ENCODE results near the gene PPP2R2D. TPM values are rescaled to one million over a fixed set of nuclear protein-coding genes. Genes with fewer than 3 reads are reported as not detected.
"Not testable (repeated sequence)": the region's sequence is repeated elsewhere in the genome, so short reads cannot be mapped to it uniquely, and the experiment has no call there.

PPP2R2D gene
- polyA plus RNA-seq, 4 donors = 38.5 to 49.8 (median 44.9) TPM

DNA sequence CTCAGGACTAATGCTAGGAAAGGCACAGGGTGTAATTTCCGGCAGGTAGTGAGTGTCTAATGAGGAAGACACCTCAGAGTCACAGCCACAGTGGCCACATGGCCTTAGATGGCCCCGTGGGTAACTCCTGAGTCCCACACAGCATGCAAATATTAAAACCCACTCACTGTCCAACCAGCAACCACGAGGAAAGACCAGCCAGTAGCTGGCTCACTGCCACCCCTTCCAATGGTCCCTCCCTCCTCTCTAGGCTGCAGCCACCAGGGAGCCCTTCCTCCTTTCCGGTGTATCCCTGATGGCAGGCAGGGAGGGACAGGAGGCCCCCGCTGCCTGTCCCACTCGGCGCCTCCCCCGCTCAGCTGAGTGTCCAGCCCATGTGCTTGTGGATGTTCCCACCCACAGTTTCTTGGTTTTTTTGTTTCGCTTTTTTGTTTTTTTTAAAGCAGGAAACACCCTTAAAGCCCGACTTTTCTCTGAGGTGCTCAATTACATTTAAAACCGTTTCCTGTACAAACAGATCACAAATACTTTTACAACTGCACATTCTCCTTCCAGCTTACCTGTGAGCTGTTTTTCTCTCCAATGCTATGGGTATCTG lies 71.8 kb downstream of the PPP2R2D start:
- peak in 1 of 4 donors; percentile 54 for DNase-seq (ENCODE audit: low read depth in 4 of 4, low spot score in 3 of 4)

DNA sequence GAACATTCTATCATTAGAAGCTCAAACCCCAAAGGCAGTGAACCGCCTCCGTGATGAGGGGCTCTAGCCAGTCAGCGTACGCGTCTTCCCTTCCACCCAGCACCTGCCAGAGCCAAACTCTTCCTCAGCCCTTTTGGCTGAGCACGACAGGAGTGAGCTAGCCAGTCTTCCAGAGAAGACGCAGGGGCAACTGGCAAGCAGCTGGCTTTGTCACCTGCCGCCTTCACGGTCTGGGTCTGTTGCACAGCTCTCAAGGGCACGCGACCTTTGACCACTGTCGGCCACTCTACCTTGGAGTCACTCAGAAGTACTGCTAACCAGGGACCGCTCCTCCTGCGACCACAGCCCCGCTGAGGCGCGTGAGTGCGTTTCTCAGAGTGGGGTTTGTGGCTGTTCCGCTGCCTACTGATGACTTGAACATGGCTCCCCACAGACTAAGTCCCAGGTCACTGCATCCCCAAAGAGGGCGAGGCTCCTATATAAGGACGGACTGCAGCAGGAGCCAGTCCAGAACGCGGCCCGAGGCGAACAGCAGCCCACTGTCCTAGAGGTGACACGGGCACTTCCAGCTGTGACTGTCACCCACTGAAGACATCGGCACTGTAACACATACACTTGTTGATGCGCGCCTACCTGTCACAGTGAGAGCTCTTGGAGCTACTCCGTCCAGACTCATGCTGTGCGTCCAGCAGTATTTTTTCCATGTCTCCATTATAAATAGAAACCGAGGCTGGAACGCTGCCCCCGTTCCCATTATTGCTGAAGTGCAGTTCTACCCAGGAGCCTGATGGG lies 72.5 kb downstream of the PPP2R2D start:
- no peak for DNase-seq (ENCODE audit: low read depth in 4 of 4, low spot score in 3 of 4)

DNA sequence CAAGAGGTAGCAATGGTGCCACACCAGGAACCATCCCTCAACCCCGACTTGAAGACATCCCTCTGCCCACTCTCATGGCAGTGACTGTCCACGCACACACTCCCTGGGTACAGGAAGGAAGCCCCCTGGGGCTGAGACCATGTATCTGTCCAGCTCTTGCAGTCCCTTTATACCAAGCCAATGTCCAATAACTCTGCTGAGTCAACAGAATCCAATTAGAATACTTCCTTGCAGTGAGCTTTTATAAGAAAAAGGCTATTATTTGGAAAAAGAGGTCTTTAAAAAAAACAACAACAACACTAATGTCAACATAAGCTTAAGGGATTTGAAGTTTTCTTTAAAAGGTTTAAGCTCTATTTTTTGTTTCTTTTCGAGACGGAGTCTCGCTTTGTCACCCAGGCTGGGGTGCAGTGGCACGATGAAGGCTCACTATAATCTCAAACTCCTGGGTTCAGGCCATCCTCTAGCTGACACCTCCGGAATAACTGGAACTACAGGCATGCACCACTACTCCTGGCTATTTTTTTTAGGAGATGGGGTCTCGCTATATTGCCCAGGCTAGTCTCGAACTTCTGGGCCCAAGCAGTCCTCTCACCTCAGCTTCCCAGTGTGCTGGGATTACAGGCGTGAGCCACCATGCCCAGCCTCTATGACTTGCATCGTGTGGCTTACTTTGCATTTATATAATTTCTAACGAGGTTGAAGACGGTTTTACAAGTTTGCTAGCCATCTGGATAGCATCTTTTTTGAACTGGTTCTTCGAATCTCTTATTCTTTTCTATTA lies 73.4 kb downstream of the PPP2R2D start:
- DNase-seq (ENCODE audit: low read depth in 4 of 4, low spot score in 3 of 4) = no peak

DNA sequence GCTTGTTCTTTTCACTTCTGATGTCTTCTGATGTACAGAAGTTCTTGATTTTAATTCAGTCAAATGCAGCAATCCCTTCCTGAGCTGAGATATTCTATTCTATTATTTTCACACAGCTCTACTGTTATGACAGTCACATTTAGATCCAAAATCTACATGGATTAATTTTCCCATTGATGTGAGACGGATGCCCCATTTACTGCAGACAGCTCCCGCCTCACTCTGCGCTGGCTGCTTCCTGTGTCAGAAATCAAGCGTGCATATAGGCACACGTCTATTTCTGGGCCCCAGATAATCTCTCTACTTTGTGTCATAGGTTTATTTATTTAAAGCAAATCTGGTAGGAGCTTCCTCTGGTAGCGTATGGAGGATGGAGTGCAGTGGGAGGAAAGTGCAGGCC lies 74.2 kb downstream of the PPP2R2D start:
- DNase-seq (ENCODE audit: low read depth in 4 of 4, low spot score in 3 of 4) = no peak

DNA sequence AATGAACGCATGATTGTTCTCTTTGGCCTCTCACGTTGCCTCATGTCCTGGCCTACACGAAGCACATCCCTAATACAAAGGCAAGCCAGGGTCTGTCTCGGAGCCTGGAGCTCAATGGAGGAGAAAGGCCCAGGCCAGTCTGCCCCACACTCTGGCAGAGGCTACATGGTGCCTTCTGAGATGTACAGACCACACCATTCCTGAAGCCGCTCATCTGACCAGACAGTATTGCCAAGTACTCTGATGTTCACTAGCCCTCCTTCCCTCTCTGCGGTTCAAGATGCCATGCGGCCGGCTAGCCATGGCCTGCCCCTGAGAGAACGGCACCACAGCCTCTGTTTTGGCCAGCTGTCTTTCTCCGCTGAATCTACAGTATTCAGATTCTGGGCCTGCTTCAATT lies 75.0 kb downstream of the PPP2R2D start:
- no peak for DNase-seq (ENCODE audit: low read depth in 4 of 4, low spot score in 3 of 4)

DNA sequence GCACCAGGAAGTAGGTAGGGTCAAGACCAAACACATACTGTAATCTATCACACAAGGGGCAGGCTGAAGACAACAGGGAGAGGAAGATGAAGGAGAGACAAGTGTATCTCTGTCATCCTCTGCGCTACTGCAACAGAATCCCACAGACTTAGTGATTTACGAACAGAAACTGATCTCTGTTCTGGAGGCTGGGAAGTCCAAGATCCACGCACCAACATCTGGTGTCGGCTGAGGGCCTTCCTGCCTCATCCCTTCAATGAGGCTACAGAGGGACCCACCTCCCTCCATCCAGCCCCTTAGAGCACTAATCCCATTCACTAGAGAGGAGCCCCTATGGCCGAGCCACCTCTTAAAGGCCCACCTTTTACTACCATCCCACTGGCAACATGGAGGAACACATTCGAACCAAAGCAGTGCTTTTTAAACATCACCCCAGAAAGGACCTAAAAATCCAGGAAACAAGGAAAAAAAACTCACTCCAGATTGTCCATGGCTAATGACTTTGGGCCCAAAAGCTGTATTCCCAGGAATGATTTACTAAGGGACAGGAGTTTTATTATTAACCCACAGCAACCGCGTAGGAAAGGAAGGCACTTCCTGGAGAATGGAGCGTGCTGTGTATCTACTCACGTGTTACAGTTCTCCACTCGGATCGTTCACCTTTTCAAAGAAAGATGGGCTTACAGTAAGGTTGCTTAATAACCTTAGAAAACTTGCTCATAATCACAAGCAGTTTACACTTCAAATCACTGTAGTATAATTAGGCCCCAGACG lies 76.7 kb downstream of the PPP2R2D start:
- no peak for DNase-seq (ENCODE audit: low read depth in 4 of 4, low spot score in 3 of 4)

DNA sequence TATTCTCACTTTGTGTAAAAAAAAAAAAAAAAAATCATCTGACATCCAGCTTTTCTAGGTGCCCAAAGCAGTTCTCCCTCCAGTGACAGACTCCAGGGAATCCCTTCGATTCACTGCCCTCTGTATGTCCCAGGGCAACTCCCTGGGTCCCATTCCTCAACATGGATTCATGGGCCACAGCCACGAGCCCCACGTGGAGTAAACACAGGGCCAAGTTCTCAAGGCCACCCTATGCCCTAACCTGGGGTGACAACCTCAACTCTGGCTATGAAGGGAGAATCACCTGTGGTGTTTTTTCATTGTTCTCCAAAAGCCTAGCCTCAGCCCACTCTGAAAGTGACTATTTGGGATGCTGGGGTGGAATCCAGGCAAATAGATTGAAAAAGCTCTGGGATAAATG lies 77.6 kb downstream of the PPP2R2D start:
- no peak for DNase-seq (ENCODE audit: low read depth in 4 of 4, low spot score in 3 of 4)

DNA sequence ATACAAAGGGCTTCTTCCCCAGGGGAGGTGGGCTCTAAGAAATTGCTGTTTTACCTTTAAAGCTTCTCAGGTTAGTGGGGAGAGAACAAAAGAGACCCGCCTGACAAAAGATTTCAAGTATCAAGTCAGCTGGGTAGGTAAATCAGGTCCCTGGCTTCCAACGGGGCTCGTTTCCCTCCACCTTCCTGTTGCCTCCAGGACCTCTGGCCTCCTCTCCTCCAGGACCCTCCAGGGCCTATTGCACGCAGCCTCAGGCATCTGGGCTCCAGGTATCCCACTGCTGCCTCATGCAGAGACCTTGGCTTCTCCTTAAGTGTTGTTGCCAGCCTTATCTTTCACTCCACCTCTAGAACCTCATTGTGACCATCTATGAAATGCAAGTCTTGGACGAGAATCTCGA lies 78.0 kb downstream of the PPP2R2D start:
- no peak for DNase-seq (ENCODE audit: low read depth in 4 of 4, low spot score in 3 of 4)

DNA sequence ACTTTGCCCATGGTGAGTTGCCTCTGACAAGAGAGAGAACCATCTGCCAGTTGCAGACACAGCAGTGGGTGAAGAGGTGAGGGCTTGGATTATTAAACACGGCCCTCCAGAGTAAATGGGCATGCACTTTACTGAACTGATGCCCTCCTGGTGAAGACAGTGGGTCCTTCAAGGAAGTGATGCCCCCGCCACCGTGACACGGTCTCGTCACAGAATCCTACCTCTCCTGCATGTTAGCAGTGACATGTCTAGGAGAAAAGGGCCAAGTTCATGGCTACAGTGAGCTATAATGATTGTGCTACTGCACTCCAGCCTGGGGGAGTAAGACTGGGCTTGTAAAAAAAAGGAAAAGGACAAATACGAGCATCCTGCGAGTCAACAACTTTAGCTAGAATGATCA lies 78.5 kb downstream of the PPP2R2D start:
- DNase-seq (ENCODE audit: low read depth in 4 of 4, low spot score in 3 of 4) = no peak

DNA sequence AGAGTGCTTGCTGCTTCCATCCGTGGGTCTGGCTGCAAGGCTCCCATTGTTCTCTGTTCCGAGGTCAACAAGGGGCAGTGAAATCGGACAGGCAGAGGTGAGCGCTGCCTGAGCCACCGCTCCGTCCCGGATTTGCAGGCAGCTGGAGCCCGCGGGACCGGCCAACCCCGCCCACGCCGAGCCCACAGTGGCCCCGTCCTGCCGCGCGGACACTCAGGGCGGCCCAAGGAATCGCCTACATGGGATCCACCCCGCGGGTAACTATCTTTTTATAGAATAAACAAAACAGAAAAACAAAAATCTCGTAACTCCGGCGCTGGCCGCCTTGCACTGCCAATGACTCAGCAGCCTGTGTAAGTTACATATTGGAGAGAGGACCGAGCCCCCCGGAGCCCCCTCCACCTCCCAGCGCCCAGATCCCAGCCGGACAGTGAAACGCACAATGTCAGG lies 79.0 kb downstream of the PPP2R2D start:
- no peak for DNase-seq (ENCODE audit: low read depth in 4 of 4, low spot score in 3 of 4)

DNA sequence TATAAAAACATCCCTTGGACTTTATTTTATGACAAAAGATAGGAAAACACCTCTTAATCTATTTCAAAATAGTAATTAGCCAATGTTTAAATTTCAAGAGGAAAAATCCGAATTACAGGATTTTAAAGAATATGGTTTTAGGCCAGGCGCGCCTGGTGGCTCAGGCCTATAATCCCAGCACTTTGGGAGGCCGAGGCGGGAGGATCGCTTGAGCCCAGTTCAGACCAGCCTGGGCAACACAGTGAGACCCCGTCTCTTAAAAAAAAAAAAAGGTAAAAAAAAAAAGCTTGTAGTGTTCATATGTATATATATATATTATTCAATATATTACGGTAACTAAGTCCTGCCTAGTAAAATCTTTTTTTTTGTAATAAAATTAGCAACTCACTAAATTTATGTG lies 79.5 kb downstream of the PPP2R2D start:
- DNase-seq (ENCODE audit: low read depth in 4 of 4, low spot score in 3 of 4) = no peak

DNA sequence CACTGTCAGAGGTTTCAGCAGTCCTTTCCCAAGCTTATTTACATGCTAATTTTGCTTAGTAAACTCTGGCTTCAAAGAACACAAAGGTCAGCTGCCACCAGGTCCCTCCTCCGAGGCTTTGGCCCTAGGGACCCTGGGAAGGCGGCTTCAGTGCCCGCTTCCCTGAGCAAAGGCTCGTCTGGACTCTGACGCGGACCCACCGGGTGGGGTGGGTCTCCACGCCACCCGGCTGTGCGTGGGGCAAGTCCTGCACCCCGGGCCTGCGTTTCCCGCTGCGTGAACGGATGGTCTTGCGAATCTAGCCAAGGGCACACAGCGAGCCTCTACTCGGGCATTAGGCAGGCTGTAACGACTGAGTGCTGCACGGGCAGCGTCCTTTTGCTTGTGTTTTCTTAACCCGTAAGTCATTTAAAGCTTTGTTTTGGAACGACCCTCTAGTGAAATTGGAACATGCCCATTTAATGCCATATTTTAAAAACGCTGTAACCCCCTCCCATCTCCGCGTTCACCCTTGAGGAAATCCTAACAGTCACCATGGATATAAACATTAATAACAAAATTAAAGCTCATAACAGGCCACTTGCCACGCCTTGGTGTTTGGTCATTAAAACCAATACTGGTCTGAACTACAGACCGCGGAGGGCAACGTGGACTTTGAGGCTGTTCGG lies 80.1 kb downstream of the PPP2R2D start:
- DNase-seq (ENCODE audit: low read depth in 4 of 4, low spot score in 3 of 4) = no peak

DNA sequence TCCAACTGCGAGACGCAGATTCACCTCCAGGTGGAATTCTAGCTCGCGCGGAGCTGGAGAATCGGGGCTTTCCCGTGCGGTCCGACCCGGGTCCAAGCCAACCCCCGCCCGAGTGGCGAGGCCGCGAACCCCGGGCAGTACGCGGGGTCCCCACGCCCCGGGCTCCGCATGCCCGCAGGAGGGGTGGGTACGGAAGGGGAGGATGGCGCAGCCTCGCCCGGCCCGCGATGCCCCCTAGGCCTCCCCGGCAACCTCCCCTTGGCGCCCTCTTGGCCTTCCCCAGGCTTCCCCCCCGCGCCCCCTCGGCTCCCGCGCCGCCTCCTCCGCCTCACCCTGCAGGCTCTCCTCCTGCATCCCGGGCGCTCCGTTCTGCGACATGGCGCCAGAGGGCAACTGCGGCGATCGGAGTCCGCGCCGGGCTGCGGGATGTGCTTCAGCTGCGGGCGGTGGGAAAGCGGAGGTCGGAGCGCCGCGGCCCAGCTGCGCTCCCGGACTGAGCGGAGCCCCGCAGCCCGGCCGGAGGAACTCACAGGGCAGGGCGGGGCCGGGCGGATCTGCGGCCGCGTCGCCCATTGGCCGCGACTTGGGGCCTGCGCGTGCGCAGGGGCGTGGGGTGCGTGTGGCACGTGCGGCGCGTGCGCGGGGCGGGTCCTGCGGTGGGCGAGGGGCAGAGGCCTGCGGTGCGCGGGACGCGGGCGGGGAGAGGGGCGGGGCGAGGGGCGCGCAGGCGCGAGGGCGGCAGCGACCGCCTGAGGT lies 80.8 kb downstream of the PPP2R2D start, which contains the start of gene BNIP3:
Gene BNIP3, minus strand, starts transcription at position 495 of the 756 bp plus-strand sequence. Its CDS starts 117 bp downstream, at position 378.
- peak; percentile 81 to 87 (median 86) for DNase-seq (ENCODE audit: low read depth in 4 of 4, low spot score in 3 of 4)

DNA sequence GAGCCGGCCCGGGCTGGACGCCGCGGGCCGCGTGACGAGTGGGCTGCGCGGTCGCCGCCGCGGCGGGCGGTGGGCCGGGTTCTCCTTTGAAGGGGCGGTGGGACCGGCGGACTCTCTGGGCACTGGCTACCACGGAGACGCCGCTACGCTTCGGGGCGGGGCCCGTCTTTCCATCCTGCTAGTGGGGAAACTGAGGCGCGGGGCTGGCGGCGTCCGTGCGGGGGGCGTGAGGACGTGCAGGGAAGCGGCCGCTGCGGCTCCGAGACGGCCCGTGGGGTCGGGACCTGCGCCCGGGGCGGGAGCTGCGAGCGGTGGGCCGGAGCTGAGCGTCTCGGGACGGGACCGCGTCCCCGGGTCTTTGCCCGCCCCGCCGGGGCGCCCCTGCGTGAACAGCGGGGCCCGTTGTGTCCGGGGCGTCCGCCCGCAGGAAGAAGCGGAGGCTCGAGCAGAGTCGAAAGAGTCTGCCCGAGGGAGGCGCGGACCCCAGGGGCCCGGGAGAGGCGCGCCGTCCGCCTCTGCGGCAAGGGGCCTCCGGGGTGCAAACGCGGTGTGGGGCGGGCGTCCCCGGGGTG lies 81.5 kb downstream of the PPP2R2D start:
- DNase-seq (ENCODE audit: low read depth in 4 of 4, low spot score in 3 of 4) = no peak

DNA sequence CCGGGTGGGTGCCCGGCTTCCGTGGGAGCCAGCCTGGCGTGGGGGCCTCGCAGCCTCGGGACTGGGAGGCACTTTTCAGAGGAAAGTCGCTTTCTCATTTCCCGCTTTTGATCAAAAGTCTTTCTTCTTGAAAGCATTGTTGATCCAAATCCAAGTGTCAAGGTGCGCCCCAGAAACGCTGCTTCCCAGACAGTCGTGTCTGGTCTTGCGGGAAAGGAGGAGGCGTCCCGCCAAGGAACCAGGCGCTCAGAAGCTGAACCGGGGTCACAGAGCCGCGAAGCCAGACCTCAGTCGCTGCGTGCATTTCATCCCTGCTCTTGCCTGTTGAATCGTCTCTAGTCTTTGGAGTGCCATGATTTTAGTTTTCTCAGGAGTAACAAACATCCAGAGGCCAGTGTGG lies 82.0 kb downstream of the PPP2R2D start:
- DNase-seq (ENCODE audit: low read depth in 4 of 4, low spot score in 3 of 4) = no peak

DNA sequence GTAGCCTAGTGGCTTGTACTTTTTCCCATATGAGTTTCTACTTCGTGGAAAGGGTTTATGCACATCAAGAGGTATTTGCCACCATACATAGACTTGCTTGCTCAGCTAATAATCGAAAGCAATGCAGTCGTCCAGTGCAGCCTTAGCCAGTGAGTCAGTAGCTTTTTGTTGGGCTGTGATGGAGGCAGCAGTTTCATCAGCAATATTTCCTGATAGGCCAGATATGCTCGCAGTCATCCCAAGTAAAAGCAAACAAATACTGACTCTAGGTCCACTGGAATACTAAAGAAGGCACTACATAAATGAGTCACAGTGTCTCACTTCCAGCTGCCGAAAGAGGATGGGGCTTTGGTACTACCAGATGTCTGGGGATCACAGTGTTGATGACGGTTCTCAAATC lies 83.0 kb downstream of the PPP2R2D start:
- DNase-seq (ENCODE audit: low read depth in 4 of 4, low spot score in 3 of 4) = no peak

DNA sequence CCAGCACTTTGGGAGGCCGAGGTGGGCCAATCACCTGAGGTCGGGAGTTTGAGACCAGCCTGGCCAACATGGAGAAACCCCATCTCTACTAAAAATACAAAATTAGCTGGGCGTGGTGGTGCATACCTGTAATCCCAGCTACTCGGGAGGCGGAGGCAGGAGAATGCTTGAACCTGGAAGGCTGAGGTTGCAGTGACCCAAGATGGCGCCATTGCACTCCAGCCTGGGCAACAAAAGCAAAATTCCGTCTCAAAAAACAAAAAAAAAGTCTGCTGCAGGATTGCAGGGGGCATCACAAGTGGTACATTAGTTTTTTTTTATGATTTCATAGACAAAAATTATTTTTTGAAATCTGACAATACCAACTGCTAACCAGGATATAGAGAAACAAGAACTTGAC lies 86.0 kb downstream of the PPP2R2D start:
- not testable (repeated sequence) for DNase-seq (ENCODE audit: low read depth in 4 of 4, low spot score in 3 of 4)

DNA sequence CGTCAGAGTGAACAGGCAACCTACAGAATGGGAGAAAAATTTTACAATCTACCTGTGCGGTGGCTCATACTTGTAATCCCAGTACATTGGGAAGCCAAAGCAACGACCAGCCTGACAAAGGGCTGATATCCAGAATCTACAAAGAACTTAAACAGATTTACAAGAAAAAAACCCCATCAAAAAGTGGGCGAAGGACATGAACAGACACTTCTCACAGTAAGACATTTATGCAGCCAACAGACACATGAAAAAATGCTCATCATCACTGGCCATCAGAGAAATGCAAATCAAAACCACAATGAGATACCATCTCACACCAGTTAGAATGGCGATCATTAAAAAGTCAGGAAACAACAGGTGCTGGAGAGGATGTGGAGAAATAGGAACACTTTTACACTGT lies 86.5 kb downstream of the PPP2R2D start:
- not testable (repeated sequence) for DNase-seq (ENCODE audit: low read depth in 4 of 4, low spot score in 3 of 4)

DNA sequence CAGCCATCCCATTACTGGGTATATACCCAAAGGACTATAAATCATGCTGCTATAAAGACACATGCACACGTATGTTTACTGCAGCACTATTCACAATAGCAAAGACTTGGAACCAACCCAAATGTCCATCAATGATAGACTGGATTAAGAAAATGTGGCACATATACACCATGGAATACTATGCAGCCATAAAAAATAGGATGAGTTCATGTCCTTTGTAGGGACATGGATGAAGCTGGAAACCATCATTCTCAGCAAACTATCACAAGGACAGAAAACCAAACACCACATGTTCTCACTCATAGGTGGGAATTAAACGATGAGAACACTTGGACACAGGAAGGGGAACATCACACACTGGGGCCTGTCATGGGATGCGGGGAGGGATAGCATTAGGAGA lies 87.0 kb downstream of the PPP2R2D start:
- not testable (repeated sequence) for DNase-seq (ENCODE audit: low read depth in 4 of 4, low spot score in 3 of 4)

Data from left renal pelvis (tissue), 4 donors.